ENCODE data around the gene MIDN. TPM values are rescaled to one million over a fixed set of nuclear protein-coding genes. Genes with fewer than 3 reads are reported as not detected.

Gene MIDN
- total RNA-seq, 4 donors from 2014 or later = 12.4 to 65.0 (median 40.4) TPM

GRCh38 chr19:1296078-1296477 is 47.7 kb downstream of the MIDN start:
- H3K36me3 ChIP-seq = no peaks in the 10 kb centered on the region
- H3K9me3 ChIP-seq = no peaks in the 10 kb centered on the region
- TF ChIP-seq POLR2A (IDR thresholded peaks at IDR 0.05) (no peak), CTCF (IDR thresholded peaks at IDR 0.05) (no peak)
- intact Hi-C loops (cut with DNase I) = no loop called here
- no peak for DNase-seq
- no peak overlapping the region for H3K4me3 ChIP-seq
- WGBS, 2 donors = 81% methylated on average over 9 of the region's 13 CpGs; no CpG with 5 or more reads in 1 of the 2 donors
- H3K4me1 ChIP-seq = peaks cover 0 to 17% (median 7%) of the 10 kb centered on the region in 3 donors
- peaks cover 0 to 76% (median 9%) of the 10 kb centered on the region in 4 donors for H3K27me3 ChIP-seq
- no peak overlapping the region for H3K27ac ChIP-seq

- no peaks in the 10 kb centered on the region for H3K9me3 ChIP-seq
- intact Hi-C loops (cut with DNase I) = no loop called here
- DNase-seq = no peak
- no peak overlapping the region for H3K4me3 ChIP-seq
- no peaks in the 10 kb centered on the region for H3K36me3 ChIP-seq
- H3K4me1 ChIP-seq = peaks cover 0 to 14% (median 7%) of the 10 kb centered on the region in 3 donors
- H3K27me3 ChIP-seq = peaks cover 0 to 69% (median 7%) of the 10 kb centered on the region in 4 donors
- 76 to 82% methylated on average over 6 to 8 of the region's 24 CpGs for WGBS, 2 donors
- no peak overlapping the region for H3K27ac ChIP-seq
- TF ChIP-seq CTCF (IDR thresholded peaks at IDR 0.05) = no peak
- TF ChIP-seq POLR2A (IDR thresholded peaks at IDR 0.05) = no peak
Observed at GRCh38 chr19:1296575-1297271, 48.3 kb downstream of the MIDN start.

- Histone ChIP-seq H3K27me3 (peaks cover 0 to 54% (median 7%) of the 10 kb centered on the region in 4 donors), H3K4me1 (peaks cover 0 to 10% (median 7%) of the 10 kb centered on the region in 3 donors), H3K4me3 (no peak overlapping the region), H3K27ac (no peak overlapping the region), H3K9me3 (no peaks in the 10 kb centered on the region), H3K36me3 (no peaks in the 10 kb centered on the region)
- no peak for DNase-seq
- intact Hi-C loops (cut with DNase I) = no loop called here
- 85 to 86% methylated on average over 1 to 5 of the region's 8 CpGs for WGBS, 2 donors
- no peak for TF ChIP-seq CTCF (IDR thresholded peaks at IDR 0.05)
- no peak for TF ChIP-seq POLR2A (IDR thresholded peaks at IDR 0.05)
Observed at GRCh38 chr19:1298235-1298634, 49.9 kb downstream of the MIDN start.

- H3K4me1 ChIP-seq = peaks cover 0 to 10% (median 7%) of the 10 kb centered on the region in 3 donors
- no peaks in the 10 kb centered on the region for H3K9me3 ChIP-seq
- H3K27me3 ChIP-seq = peaks cover 0 to 38% (median 5%) of the 10 kb centered on the region in 4 donors
- no peak overlapping the region for H3K27ac ChIP-seq
- no peaks in the 10 kb centered on the region for H3K36me3 ChIP-seq
- no peak overlapping the region for H3K4me3 ChIP-seq
- TF ChIP-seq CTCF (IDR thresholded peaks at IDR 0.05) (no peak), POLR2A (IDR thresholded peaks at IDR 0.05) (no peak)
- no peak for DNase-seq
- WGBS, 2 donors = 71 to 72% methylated on average over 3 to 11 of the region's 34 CpGs
- intact Hi-C loops (cut with DNase I) = no loop called here
Observed at GRCh38 chr19:1299801-1300200, 51.4 kb downstream of the MIDN start.

- WGBS, 2 donors = 80 to 83% methylated on average over 31 to 35 of the region's 35 CpGs
- Histone ChIP-seq H3K27me3 (peaks cover 0 to 27% (median 0%) of the 10 kb centered on the region in 4 donors), H3K36me3 (no peaks in the 10 kb centered on the region), H3K4me1 (peaks cover 0 to under 1% (median 0%) of the 10 kb centered on the region in 3 donors), H3K9me3 (no peaks in the 10 kb centered on the region), H3K4me3 (no peak overlapping the region), H3K27ac (no peak overlapping the region)
- intact Hi-C loops (cut with DNase I) = no loop called here
- no peak for DNase-seq
- TF ChIP-seq POLR2A (IDR thresholded peaks at IDR 0.05) (no peak), CTCF (IDR thresholded peaks at IDR 0.05) (no peak)
Observed at GRCh38 chr19:1300744-1301490, 52.5 kb downstream of the MIDN start.
